ENCODE data around the gene ZNF320.

- TF ChIP-seq CTCF (conservative IDR thresholded peaks at IDR 0.05; ENCODE audit: low read length) (no peak), EZH2phosphoT487 (IDR thresholded peaks at IDR 0.05; ENCODE audit: borderline replicate concordance, low read depth, low read length) (no peak)
These were observed 20.1 kb upstream of the ZNF320 start for GRCh38 chr19:52917531-52917930.

Measured in OCI-LY7 (cell line).